Myometrial cell (primary cell): Measurements from ENCODE around the gene GGT6. TPM values are rescaled to one million over a fixed set of nuclear protein-coding genes. Genes with fewer than 3 reads are reported as not detected.

ENCODE experiments used
- total RNA-seq: library from RNA; depleted of rRNA; stranded (reverse); fragments of >200 nt; gene quantifications from 2 replicates; pipeline ENCODE4 v1.2.3, GENCODE V29; 2015

Gene GGT6, protein sequence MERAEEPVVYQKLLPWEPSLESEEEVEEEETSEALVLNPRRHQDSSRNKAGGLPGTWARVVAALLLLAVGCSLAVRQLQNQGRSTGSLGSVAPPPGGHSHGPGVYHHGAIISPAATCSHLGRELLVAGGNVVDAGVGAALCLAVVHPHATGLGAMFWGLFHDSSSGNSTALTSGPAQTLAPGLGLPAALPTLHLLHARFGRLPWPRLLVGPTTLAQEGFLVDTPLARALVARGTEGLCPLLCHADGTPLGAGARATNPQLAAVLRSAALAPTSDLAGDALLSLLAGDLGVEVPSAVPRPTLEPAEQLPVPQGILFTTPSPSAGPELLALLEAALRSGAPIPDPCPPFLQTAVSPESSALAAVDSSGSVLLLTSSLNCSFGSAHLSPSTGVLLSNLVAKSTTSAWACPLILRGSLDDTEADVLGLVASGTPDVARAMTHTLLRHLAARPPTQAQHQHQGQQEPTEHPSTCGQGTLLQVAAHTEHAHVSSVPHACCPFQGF
- total RNA-seq, result not detected in 2 replicates

GRCh38 chr17:4560421-4560820 lies at the start of gene GGT6:
Gene GGT6 (minus strand): TSS chr17:4560577. CDS start chr17:4560521, 56 bp downstream.

GRCh38 chr17:4584101-4584916 lies 23.9 kb upstream of the GGT6 start, which contains the start of gene SMTNL2:
Gene SMTNL2 (plus strand): TSS chr17:4584529. CDS start chr17:4584606, 77 bp downstream.

GRCh38 chr17:4554997-4555799 lies 5.2 kb downstream of the GGT6 start, which contains the start of gene MYBBP1A:
Gene MYBBP1A (minus strand): TSS chr17:4555384. CDS start chr17:4555324, 60 bp downstream.

Other genes with a start within 250 kb of the GGT6 start
- 24.5 and 32.8 TPM in 2 replicates for gene UBE2G1, start 193.9 kb downstream of the GGT6 start, total RNA-seq
- not detected in 2 replicates for gene SPNS3, start 126.6 kb downstream of the GGT6 start, total RNA-seq
- 0.18 TPM in 1 of 2 replicates, not detected in the other for gene SPNS2, start 61.7 kb downstream of the GGT6 start, total RNA-seq
- 61.7 and 62.7 TPM in 2 replicates for gene MYBBP1A, start 5.2 kb downstream of the GGT6 start, total RNA-seq
- not detected in 2 replicates for gene SMTNL2, start 24.0 kb upstream of the GGT6 start, total RNA-seq
- not detected in 2 replicates for gene ALOX15, start 81.1 kb upstream of the GGT6 start, total RNA-seq
- gene PELP1, start 143.6 kb upstream of the GGT6 start, total RNA-seq, result 22.5 and 25.9 TPM in 2 replicates
- 12.9 and 14.4 TPM in 2 replicates for gene ARRB2, start 150.1 kb upstream of the GGT6 start, total RNA-seq
- 31.5 and 34.9 TPM in 2 replicates for gene MED11, start 170.9 kb upstream of the GGT6 start, total RNA-seq
- 0.29 TPM in 1 of 2 replicates, not detected in the other for gene ZMYND15, start 179.3 kb upstream of the GGT6 start, total RNA-seq
- 1.2 and 1.7 TPM in 2 replicates for gene CXCL16, start 179.4 kb upstream of the GGT6 start, total RNA-seq
- gene TM4SF5, start 211.3 kb upstream of the GGT6 start, total RNA-seq, result not detected in 2 replicates
- gene VMO1, start 225.8 kb upstream of the GGT6 start, total RNA-seq, result not detected in 2 replicates
- not detected in 2 replicates for gene GLTPD2, start 228.4 kb upstream of the GGT6 start, total RNA-seq
- 350 and 452 TPM in 2 replicates for gene PSMB6, start 235.6 kb upstream of the GGT6 start, total RNA-seq
- gene PLD2, start 246.6 kb upstream of the GGT6 start, total RNA-seq, result 19.8 and 28.3 TPM in 2 replicates